Calu3 (cell line): ENCODE measurements around the gene PACRG. TPM values are rescaled to one million over a fixed set of nuclear protein-coding genes. Genes with fewer than 3 reads are reported as not detected.

Source experiments
- BruUV-seq: library from RNA; stranded (reverse); fragments of 400-500 nt; replicated peaks from 2 replicates; lab custom pipeline; 2021; lab: Mats Ljungman, UMichigan
- CTCF ChIA-PET: fragments of 300-600 bp; sonication (Branson Sonifier 250); formaldehyde crosslinking; loops from one replicate; lab custom pipeline; 2022; ENCODE audit warnings: antibody characterized with exemption; lab: Charles Lee
- DNase-seq: peaks from one replicate; pipeline ENCODE4 v3.0.0; 2022
- H3K27ac Mint-ChIP-seq: one replicate; pipeline ENCODE4 v1.8.0; 2022; ENCODE audit warnings: mixed read lengths; ENCODE audit not compliant: unreplicated experiment
- H3K27me3 Mint-ChIP-seq: one replicate; pipeline ENCODE4 v1.8.0; 2022; ENCODE audit warnings: mixed read lengths; ENCODE audit not compliant: unreplicated experiment
- H3K36me3 Mint-ChIP-seq: one replicate; pipeline ENCODE4 v1.8.0; 2022; ENCODE audit warnings: mild to moderate bottlenecking, moderate library complexity, mixed read lengths; ENCODE audit not compliant: insufficient read depth, unreplicated experiment
- H3K4me1 Mint-ChIP-seq: one replicate; pipeline ENCODE4 v1.8.0; 2022; ENCODE audit warnings: mild to moderate bottlenecking, low read depth, mixed read lengths; ENCODE audit not compliant: unreplicated experiment
- H3K4me3 Mint-ChIP-seq: one replicate; pipeline ENCODE4 v1.8.0; 2022; ENCODE audit warnings: mild to moderate bottlenecking, low read depth, moderate library complexity, mixed read lengths; ENCODE audit not compliant: unreplicated experiment
- H3K9me3 Mint-ChIP-seq: one replicate; pipeline ENCODE4 v1.8.0; 2022; ENCODE audit warnings: low read depth, mixed read lengths; ENCODE audit not compliant: unreplicated experiment
- intact Hi-C: fragments of 100-400 bp; cut with micrococcal nuclease; formaldehyde crosslinking; loops from one replicate; pipeline ENCODE4 v1.10.0; 2022; ENCODE audit not compliant: unreplicated experiment
- total RNA-seq: library from RNA; stranded (reverse); gene quantifications from 2 replicates; pipeline ENCODE4 v1.2.3, GENCODE V29; 2022
- TF ChIP-seq, protein P1 (sequence below): fragments of 200-600 bp; IDR thresholded peaks from one replicate; pipeline ENCODE4 v1.8.0; 2022; ENCODE audit warnings: antibody characterized with exemption; ENCODE audit not compliant: unreplicated experiment

PACRG gene
- total RNA-seq, 1 experiment from 2014 or later: 1.5 TPM

DNA sequence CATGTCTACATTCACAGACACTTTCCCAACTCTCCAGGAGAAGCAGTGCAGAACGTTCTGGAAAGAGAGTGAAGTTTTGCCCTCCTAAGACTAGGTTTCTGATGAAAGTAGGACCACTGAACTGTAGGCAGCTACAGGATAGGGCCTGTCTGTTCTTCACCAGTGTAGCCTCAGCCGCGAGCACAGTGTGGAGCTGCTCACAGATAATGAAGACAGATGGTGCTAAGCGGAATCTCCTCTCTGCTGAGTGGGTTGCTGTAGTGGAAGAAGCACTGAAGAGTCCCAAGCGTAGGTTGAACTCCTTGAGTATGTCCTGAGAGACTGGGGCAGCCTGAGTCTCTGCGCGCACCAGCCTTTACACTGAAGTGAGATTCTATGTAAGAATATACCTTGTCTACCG, 170.2 kb downstream of the PACRG start:
- DNase-seq: no peak
- TF ChIP-seq, protein P1, sequence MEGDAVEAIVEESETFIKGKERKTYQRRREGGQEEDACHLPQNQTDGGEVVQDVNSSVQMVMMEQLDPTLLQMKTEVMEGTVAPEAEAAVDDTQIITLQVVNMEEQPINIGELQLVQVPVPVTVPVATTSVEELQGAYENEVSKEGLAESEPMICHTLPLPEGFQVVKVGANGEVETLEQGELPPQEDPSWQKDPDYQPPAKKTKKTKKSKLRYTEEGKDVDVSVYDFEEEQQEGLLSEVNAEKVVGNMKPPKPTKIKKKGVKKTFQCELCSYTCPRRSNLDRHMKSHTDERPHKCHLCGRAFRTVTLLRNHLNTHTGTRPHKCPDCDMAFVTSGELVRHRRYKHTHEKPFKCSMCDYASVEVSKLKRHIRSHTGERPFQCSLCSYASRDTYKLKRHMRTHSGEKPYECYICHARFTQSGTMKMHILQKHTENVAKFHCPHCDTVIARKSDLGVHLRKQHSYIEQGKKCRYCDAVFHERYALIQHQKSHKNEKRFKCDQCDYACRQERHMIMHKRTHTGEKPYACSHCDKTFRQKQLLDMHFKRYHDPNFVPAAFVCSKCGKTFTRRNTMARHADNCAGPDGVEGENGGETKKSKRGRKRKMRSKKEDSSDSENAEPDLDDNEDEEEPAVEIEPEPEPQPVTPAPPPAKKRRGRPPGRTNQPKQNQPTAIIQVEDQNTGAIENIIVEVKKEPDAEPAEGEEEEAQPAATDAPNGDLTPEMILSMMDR: no peak
- H3K9me3 Mint-ChIP-seq: peaks cover 2% of the 10 kb centered on the region
- intact Hi-C loops: no loop called here
- no peaks in the 10 kb centered on the region for H3K27me3 Mint-ChIP-seq
- H3K4me3 Mint-ChIP-seq: no peak overlapping the region
- no peak overlapping the region for H3K27ac Mint-ChIP-seq
- H3K4me1 Mint-ChIP-seq: no peaks in the 10 kb centered on the region
- H3K36me3 Mint-ChIP-seq: no peaks in the 10 kb centered on the region
- CTCF ChIA-PET: no interaction called here
- no TSS peak for BruUV-seq

DNA sequence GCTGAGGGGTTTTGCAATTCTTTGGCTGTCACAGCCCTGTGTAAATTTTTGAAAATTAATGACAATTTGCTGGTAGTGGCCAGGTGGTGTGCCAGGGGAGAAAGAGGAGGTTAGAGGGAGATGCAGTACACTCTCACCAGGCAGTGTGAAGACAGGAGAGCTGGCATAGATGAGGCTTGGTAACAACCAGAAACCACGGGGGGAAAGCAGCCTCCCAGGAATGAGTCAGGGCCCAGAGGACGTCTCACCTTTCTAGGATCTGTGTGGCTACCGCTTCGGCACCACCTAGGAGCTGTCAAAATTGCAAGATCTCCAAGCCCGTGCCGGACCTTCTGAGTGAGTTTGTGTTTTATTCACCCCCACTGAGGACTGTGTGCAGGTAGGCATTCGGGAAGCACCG, 171.4 kb downstream of the PACRG start:
- Mint-ChIP-seq H3K27me3 (no peaks in the 10 kb centered on the region), H3K4me1 (no peaks in the 10 kb centered on the region), H3K4me3 (no peak overlapping the region), H3K36me3 (no peaks in the 10 kb centered on the region), H3K9me3 (peaks cover 2% of the 10 kb centered on the region), H3K27ac (no peak overlapping the region)
- CTCF ChIA-PET: no interaction called here
- BruUV-seq: no TSS peak
- intact Hi-C loops: no loop called here
- TF ChIP-seq, protein P1: no peak
- no peak for DNase-seq

DNA sequence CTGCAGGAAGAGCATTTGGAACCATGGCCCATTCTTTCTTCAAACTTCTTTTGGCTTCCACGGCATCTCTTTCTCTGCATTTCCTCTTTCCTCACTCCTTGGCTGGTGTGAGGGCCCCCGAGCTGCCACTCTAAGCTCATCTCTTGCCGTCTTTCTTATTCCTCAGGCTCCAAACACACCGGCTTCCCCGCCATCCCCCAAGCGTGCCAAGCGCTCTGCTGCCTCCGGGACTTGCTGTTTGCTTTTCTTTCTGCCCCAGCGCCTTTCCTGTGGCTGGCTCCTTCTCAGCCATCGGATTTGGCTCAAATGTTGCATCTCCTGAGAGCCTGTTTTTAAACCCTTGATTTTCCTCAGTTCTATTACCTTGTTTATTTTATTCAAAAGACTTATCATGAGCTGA, 172.7 kb downstream of the PACRG start:
- Mint-ChIP-seq H3K36me3 (no peaks in the 10 kb centered on the region), H3K27me3 (no peaks in the 10 kb centered on the region), H3K9me3 (peaks cover 2% of the 10 kb centered on the region), H3K4me3 (no peak overlapping the region), H3K27ac (no peak overlapping the region), H3K4me1 (no peaks in the 10 kb centered on the region)
- CTCF ChIA-PET: interaction anchor here (0.5 to 0.6 kb wide), 2 partner anchors 796 to 1262 kb away, joined by 4 read pairs; no protein-coding TSS in a partner anchor
- no peak for DNase-seq
- BruUV-seq: no TSS peak
- TF ChIP-seq, protein P1: no peak
- intact Hi-C loops: no loop called here

DNA sequence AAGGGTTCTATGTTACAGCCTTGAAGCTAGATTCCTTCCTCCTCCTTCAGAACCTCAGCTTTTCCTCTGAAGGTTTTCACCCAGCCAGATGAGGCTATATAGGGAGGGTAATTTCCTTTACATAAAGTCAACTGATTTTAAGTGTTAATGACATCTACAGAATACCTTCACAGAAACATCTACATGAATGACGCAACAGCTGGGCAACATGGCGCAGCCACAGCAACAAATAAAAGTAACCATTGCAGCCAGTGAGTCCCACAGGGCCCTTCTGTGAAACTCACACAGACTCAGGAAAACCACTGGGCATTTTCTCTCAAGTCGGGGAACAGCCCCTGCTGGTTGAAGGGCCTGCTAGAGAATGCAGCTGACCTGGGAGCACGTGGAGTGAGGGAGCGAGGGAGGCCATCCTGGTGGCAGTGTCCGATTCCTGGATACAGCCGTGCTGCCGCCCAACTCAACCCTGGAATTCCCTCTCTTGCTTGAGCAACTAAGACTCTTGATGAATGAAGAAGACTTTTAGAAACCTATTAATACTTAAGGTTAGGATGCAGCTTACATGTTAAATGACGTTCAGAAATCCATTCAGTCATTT, 176.4 kb downstream of the PACRG start:
- TF ChIP-seq, protein P1: no peak
- intact Hi-C loops: no loop called here
- Mint-ChIP-seq H3K36me3 (no peaks in the 10 kb centered on the region), H3K9me3 (no peaks in the 10 kb centered on the region), H3K27ac (no peak overlapping the region), H3K27me3 (no peaks in the 10 kb centered on the region), H3K4me3 (no peak overlapping the region), H3K4me1 (no peaks in the 10 kb centered on the region)
- BruUV-seq: no TSS peak
- DNase-seq: no peak
- CTCF ChIA-PET: no interaction called here
